Cardiac fibroblast (primary cell): Measurements from ENCODE around the gene CPNE8.
A peak's percentile ranks its signal among the peaks of the same experiment; 100 is the strongest.

Source experiments
- DNase-seq, 2 donors: peaks; one replicate each; pipeline versions ENCODE4 v3.0.0 to v3.0.0-alpha.2; 2010; ENCODE audit warnings: low read depth in 2 of 2
- H3K4me3 ChIP-seq, 2 donors: replicated peaks in 1 of 2; 1 replicate in 1 of 2; 2 replicates in 1 of 2; pipeline ENCODE4 v1.5.1; 2011; ENCODE audit warnings: low read depth in 2 of 2, low read length in 2 of 2, mild to moderate bottlenecking in 2 of 2, moderate library complexity in 1 of 2
- TF ChIP-seq, protein P1 (sequence below): IDR thresholded peaks from one replicate; pipeline ENCODE4 v1.5.1; 2011; ENCODE audit warnings: low read depth, mild to moderate bottlenecking, low read length, inconsistent platforms

CPNE8 gene

DNA sequence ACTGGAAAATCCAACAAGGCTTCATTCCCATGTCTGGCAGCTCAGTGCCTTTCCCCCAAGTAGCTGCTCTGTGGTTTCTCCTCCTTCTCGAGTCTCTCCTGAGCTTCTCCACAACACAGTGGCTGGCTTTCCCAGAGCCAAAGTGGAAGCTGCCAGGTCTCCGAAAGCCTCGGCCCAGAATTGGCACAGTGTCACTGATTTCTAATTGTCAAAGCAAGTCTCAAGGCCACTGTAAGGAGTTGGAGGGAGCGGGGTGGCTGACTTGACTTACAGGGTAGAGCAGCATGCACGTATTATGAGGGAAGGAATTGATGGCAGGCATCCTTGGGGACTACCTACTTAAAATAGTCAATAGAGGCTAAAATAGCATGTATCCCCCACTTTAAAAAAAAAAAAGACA is 6.7 kb upstream of the CPNE8 start:
- no peak for DNase-seq
- TF ChIP-seq, protein P1, sequence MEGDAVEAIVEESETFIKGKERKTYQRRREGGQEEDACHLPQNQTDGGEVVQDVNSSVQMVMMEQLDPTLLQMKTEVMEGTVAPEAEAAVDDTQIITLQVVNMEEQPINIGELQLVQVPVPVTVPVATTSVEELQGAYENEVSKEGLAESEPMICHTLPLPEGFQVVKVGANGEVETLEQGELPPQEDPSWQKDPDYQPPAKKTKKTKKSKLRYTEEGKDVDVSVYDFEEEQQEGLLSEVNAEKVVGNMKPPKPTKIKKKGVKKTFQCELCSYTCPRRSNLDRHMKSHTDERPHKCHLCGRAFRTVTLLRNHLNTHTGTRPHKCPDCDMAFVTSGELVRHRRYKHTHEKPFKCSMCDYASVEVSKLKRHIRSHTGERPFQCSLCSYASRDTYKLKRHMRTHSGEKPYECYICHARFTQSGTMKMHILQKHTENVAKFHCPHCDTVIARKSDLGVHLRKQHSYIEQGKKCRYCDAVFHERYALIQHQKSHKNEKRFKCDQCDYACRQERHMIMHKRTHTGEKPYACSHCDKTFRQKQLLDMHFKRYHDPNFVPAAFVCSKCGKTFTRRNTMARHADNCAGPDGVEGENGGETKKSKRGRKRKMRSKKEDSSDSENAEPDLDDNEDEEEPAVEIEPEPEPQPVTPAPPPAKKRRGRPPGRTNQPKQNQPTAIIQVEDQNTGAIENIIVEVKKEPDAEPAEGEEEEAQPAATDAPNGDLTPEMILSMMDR: no peak
- no peak overlapping the region for H3K4me3 ChIP-seq

GRCh38 chr12:38911611-38912010 is 6.2 kb upstream of the CPNE8 start:
- DNase-seq: peak; percentile 16 to 28
- H3K4me3 ChIP-seq: no peak overlapping the region
- TF ChIP-seq, protein P1: no peak

DNA sequence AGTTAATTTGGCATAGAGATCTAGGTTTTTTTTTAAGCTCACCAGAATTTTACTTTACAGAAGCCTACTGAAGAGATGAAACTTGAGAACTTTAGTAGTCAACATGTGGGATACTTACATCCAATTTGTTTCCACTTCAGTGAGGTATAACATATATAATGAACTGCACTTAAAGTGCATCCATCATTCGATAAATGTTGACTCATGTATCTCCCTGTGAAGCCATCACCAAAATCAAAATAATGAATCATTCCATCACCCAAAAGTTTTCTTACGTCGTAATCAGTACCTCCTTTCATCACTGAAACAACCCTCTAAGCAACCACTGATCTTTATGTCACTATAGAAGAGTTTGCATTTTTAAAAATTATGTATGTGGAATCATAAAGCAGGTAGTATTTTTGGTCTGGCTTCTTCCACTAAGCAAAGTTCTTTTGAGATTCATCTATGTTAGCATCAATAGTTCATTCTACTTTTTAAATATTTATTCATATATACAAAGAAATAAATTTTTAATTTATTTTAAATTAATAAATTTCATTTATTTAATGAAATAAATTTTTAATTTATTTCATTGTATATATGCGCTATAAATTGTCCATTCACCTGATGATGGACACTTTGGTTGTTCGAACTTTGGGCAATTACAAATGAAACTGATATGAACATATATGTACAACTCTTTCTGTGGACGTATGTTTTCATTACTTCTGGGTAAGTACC is 2.0 kb upstream of the CPNE8 start:
- TF ChIP-seq, protein P1: no peak
- DNase-seq: peak in 1 of 2 donors; percentile 22
- peak overlapping the region; percentile 78 to 83 for H3K4me3 ChIP-seq

DNA sequence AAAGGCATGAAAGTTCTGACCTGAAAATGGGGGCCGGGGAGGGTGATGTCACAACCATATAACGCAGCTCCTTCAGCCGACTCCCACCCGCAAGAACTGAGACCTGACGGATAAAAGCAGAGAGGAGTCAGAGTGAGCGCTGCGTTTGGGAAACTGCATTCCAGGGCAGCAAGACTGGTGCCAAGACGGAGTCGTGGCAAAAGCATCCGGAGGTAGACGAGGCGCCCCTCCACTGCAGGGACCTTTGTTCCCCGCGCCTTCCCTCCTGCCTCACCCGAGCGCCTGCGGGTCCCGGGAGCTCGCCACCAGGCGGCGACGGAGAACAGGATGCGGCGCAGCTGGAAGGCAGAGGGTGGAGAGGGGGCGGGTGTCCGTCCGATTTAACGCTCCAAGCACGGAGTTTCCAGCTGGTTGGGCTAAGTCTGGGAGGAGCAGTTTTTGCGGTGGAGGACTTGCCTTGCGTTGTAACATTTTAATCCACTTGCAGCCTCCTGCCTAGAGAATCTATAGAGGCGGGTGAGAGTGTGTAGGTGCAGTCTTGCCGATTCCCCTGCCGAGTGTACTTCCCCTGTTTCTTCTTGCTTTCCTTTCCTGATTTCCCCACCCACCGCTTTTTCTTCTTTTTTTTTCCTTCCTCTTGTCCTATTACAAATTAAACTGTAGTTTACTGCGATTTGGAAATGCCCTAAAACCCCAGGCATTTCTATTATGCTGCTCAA is 1.2 kb upstream of the CPNE8 start:
- H3K4me3 ChIP-seq: peak overlapping the region; percentile 78 to 83
- DNase-seq: peak; percentile 87 to 90
- TF ChIP-seq, protein P1: peak; percentile 89

- H3K4me3 ChIP-seq: peak overlapping the region; percentile 78 to 83
- DNase-seq: peak; percentile 85 to 88
- TF ChIP-seq, protein P1: no peak
Observed at GRCh38 chr12:38904537-38905479, 583 bp downstream of the CPNE8 start.

DNA sequence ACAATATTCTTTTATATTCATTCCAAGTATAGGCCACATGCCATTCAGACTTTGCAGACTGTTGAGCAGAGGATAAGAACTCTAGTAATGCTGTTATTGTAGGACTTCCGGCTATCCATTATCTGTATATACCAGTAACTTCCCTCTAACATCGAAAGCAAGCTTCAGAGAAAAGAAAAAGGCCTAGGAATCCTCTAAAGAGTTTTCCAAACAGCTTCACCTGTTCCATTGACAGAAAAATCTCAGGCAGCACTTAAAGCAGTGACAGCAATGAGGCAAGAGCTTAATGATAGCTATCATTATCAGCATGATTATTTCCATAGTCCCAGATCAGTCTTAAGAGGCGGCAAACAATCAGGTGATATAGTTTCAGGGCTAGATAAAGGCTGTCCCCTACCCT is 1.8 kb downstream of the CPNE8 start:
- TF ChIP-seq, protein P1: no peak
- H3K4me3 ChIP-seq: no peak overlapping the region
- DNase-seq: no peak
